GM19452 (cell line): Measurements from ENCODE around the gene CMC2.

Source experiments
- ATAC-seq: cut with Tn5 transposase; IDR thresholded peaks from one replicate; pipeline ENCODE4 v1.9.1; 2021; ENCODE audit not compliant: unreplicated experiment

Gene CMC2

DNA sequence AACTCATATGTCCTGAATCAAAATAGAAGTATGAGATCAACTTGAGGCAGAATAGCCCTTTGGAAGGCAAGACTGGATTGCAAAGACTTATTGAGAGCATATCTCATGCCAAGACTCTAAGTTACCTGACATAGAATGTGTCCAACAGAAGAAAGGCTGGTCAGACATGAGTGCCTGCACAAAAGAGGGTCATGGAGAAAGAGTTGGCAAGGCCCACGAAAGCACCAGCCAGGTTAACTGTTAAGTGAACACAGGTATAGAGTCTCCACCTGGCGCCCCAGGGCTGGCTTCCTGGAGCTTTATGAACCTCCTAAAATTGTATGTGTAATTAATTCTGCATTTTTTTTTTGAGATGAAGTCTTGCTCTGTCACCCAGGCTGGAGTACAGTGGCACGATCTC is 71.0 kb downstream of the CMC2 start:
- ATAC-seq: no peak

DNA sequence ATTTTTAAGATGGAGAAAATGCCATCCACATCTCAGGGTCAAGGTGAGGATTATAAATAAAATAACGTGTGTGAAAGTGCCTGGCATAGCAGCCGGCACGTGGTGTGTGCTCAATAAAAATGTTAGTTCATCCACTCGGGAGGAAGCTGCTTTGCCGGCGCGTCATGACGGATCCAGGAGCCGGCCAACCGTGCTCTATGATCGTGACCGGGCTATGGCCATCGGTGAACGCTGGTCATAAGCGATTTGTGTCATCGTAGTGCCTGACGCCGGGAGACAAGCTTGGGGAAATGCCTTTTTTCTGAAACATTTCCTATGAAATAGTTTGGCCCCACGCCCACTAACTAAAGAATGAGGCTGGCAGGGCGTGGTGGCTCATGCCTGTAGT is 74.0 kb downstream of the CMC2 start:
- no peak for ATAC-seq

DNA sequence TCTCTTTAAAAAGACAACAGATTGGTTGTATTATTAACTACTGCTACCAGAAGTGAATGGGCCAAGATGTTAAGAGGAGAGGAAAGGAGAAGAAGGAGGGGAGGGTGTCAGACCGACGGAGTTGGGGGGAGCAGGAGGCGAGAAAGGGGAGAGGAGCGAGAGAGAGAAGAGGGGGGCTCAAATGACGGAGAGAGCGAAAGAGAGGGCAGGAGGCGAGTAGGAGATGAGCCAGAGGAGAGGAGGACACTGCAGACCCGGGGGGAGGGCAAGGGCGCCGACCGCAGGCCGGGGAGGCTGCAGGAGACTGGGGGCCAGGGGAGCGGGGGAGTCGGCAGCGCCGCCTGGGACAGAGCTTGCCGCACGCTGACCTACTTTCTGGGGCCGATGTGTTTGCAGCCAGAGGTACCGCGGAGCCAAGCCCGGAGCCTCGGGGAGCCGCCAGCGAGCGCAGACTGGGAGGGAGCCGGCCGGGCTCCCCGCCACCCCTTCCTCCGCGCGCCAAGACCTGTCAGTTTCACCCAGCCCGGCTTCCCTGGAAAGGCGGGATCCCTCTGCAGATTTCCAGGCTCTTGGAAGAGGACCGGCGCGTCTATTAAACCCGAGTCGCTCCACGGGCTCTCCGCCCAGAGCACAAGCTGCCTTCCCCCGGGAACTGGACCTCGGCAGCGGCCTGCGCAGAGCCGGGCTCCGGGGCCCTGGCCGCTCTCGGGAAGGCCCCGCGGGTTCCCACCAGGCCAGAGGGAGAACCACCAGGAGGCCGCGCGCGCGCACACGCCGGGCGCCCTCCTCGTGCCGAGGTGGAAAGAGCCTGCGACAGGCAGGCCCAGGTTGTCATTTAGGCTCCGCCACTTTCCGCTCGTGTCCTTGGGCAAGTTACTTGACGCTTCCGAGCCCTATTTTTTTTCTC is 74.6 kb downstream of the CMC2 start:
- ATAC-seq: no peak

DNA sequence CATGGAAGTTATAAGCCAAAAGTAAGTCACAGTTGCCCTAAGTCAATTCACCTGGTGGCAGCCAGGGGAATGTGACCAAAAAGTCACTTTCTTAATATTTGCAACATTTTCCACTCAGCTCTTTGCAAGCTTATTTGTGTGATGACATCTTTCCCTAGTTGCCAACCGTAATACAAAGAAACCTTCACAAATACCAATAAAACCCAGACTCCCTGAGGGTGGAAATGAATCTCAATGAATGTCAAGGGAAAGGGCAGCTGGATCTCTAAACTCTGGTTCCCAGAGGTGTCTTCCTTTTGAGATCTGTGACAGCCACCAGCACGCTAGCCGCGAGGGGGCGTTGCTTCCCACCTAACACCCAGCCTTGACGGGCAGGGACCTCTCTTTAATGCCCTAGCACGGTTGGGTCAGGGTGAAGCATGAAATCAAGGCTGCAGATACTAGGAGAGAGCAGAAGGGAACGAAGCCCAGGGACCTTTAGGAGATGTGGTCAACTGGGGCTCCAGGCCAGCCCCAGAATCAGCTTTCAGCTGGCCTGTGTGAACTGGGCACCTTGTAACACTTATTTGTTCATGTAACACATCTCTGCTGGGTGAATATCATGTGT is 82.2 kb downstream of the CMC2 start:
- no peak for ATAC-seq

DNA sequence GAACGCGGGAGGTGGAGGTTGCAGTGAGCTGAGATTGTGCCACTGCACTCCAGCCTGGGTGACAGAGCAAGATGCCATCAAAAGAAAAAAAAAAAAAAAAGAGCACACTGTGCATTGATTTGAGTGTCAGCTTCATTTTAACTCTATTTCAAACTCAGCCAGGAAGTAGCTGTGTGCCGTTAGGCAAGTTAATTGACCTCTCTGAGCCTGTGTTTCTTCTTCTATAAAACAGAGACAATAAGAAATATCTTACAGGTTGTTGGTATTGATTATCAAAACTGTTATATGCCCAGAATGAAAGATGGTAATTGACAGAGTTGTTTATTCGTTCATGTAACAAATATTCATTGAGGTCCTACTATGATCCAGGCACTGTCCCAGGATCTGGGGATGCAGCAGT is 83.3 kb downstream of the CMC2 start:
- no peak for ATAC-seq
